Stimulated activated naive CD4-positive, alpha-beta T cell treated with Interleukin-2 at 50 U/mL for 16 hours (primary cell): ENCODE measurements around the gene RASSF5.
"Not testable (repeated sequence)": the region's sequence is repeated elsewhere in the genome, so short reads cannot be mapped to it uniquely, and the experiment has no call there.

Experiments
- DNase-seq: peaks from one replicate; lab custom pipeline; 2025; lab: John Stamatoyannopoulos, UW

The RASSF5 gene

GRCh38 chr1:206569556-206569955 lies 62.2 kb downstream of the RASSF5 start:
- no peak for DNase-seq

DNA sequence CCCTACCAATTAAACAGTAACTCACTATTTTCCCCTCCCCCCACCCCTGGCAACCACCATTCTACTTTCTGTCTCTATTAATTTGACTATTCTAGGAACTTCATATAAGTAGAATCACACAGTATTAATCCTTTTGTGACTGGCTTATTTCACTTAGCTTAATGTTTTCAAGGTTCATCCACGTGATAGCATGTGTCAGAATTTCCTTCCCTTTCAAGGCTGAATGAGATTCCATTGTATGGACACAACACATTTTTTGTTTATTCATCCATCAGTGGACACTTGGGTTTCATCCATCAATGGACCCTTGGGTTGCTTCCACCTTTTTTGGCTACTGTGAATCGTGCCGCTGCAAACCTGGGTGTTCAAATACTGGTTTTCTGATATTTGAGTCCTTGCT lies 63.2 kb downstream of the RASSF5 start:
- DNase-seq, result no peak

DNA sequence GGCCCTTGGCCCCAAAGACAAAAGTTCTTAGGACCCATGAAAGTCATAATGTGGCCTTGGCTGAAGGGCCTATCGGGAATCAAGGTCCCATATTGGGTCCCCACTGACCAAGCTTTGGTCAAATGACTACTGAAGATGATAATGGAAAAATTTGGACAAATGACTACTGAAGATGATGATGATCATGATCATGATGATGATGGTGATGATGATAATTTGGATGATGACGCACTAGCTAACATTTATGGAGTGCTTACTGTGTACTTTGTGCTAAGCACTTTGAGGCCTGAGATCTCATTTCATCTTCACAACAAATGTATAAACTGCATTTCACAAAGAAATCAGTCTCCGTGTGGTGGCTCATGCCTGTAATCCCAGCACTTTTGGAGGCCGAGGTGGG lies 65.5 kb downstream of the RASSF5 start:
- no peak for DNase-seq

DNA sequence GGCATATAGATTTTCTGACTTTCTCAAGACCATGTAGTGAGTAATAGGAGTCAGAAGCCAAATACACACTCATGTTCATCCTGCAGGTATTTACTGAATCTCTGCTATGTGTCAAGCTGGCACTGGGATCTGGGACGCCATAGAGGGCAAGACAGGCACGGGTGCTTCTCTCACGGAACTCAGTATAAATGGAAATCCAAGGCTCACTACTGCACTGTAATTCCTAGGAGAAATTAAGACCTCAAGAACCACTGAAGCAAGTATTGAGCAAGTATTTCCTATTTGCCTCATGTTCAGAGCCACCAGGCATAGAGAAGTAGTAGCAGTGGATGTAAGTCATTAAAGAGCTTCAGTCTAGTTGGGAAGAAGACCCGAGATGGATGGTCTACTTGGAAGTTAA lies 66.0 kb downstream of the RASSF5 start:
- no peak for DNase-seq

- DNase-seq, result no peak
Observed at GRCh38 chr1:206573762-206574161, 66.4 kb downstream of the RASSF5 start.

GRCh38 chr1:206575165-206575893 lies 68.0 kb downstream of the RASSF5 start:
- peak; percentile 23 for DNase-seq

GRCh38 chr1:206575894-206576737 lies 68.8 kb downstream of the RASSF5 start:
- no peak for DNase-seq

DNA sequence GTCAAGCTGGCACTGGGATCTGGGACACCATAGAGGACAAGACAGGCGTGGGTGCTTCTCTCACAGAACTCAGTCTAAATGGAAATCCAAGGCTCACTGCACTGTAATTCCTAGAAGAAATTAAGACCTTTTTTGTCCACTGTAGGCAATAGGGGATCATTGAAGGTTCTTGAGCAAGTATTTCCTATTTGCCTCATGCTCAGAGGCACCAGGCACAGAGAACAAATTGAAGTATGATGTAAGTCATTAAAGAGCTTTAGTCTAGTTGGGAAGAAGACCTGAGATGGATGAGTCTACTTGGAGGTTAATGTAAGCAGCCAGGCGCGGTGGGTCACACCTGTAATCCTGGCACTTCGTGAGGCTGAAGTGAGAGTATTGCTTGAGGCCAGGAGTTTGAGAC lies 70.3 kb downstream of the RASSF5 start:
- no peak for DNase-seq

GRCh38 chr1:206578068-206578977 lies 71.0 kb downstream of the RASSF5 start:
- DNase-seq, result peak; percentile 18

- no peak for DNase-seq
Observed at GRCh38 chr1:206578978-206579374, 71.6 kb downstream of the RASSF5 start.

- DNase-seq, result peak; percentile 89
Observed at GRCh38 chr1:206579747-206580437, 72.6 kb downstream of the RASSF5 start.

GRCh38 chr1:206580438-206581113 lies 73.2 kb downstream of the RASSF5 start:
- no peak for DNase-seq

- not testable (repeated sequence) for DNase-seq
Observed at GRCh38 chr1:206581114-206581497, 73.8 kb downstream of the RASSF5 start.

GRCh38 chr1:206581571-206581981 lies 74.2 kb downstream of the RASSF5 start:
- peak; percentile 66 for DNase-seq

DNA sequence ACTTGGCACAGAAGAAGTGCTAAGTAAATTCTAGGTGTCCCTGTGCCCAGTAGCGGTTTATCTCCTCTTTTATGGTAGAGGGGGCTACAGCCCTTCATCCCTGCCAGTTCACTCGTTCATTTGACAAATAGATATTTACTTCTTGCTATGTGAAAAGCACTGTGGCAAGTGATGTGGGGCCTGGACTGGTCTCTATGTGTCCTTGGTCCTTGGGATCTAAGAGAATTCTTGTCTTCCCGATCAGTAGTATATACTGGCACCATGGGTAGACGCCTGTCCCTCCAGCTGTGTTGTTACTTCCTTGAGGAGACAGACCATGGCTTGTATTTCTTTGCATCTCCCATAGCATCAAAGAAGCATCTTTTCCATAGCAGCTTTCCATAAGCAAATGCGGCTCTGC lies 75.2 kb downstream of the RASSF5 start:
- no peak for DNase-seq

GRCh38 chr1:206582971-206583706 lies 75.8 kb downstream of the RASSF5 start:
- DNase-seq, result peak; percentile 34

GRCh38 chr1:206583707-206584648 lies 76.6 kb downstream of the RASSF5 start:
- DNase-seq, result peak; percentile 80

DNA sequence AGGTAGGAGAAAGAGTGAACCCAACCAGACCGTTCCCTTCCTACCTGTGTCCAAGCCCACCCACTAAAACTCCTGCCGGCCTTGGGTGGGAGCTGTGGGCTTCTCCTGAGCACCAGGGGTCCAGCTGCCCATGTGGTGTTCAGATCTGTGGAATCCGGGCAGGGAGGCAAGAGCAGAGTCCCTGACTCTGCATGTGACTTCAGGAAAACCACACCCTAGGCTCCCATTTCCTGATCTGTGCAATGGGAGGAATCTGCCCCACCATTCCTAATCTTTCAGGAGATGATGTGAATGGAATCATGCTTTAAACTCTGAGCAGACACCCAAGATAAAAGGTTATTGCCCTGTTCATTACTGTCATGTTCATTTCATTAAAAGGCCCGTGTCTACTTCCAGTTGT lies 77.4 kb downstream of the RASSF5 start:
- DNase-seq, result no peak
